ENCODE data around the gene OPRL1.

Gene OPRL1

DNA sequence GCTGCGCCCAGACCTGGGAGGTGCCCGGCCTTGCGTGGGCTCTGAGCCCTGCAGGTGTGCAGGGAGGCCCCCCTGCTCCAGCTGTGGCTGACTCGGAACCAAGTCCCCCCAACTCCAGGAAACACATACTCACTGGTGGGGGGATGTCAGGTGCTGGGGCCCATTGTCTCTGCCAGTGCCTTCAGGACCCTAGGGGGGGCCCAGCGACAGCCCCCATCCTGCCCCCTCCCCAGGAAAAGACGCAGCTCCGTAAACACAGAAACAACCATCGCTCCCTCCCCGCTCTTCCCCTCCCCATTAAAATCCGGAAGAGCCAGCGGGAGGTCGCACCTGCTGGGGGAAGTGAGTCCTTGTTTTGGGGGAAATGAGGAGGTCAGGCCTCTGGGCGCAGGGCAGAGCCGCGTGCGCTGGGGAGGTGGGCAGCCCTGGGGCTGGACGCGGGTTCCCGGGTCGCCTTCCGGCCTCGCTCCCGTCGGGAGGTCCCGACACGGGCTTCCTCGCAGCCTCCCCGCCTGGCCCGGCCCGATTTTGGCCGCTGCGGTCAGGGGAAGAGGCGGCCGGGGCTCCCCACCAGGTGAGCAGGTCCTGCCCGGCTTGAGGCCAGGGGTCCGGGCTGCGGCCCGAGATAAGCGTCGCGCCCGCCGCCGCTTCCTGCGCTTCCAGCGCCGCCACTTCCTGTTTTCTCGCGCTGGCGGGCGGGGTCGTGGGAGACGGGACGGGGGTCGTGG lies 37.7 kb upstream of the OPRL1 start:
- no peak for DNase-seq

DNA sequence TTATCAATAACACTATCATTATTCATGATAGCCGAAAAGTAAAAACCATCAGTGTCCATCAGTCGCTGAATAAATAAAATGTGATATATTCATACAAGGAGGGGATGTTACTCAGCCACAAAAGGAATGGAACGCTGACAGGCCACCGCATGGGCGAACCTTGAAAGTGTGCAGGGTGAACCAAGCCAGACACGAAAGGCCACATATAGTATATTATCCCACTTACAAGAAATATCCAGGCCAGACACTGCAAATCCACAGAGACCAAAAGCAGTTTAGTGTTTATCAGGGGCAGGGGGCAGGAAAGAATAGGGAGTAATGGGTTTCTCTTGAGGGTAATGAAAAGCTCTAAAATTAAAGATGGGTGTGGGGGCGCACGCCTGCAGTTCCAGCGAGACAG lies 36.1 kb upstream of the OPRL1 start:
- DNase-seq = no peak

DNA sequence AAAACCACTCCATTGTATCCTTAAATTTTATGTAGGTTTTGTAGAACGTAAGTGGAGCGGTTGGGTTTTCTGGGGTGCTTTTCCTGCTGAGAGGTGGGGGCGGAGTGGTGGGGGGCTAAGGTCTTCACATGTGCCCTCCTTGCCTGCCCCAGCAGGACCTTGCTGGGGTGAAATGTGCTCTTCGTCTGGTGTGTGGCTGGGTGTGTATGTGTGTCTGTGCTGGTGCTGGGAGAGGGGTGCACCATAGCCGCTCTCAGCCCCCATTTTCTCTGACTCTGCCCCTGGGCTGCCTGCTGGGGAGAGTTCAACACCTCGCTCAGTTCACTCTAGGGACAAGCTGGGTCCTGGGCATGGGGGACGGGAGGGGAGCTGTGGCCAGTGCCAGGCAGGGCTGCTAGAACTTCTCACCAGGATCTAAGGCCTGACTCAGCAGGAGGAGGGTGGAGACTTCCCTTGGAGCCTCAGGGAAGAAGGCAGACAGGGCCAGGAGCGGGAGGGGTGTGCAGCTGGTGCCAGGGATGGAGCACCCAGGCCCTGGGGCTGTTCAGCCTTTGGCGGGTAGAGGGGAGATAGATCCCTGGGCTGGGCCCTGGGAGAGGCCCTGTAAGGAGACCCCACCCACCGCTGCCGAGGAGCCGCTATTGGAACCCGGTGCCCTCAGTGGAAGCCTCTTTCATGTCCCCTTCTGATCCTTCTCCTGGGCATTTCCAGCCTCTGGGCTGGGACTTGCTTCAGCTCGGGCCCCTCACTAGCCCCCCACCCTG lies 35.2 kb upstream of the OPRL1 start:
- DNase-seq = no peak

GRCh38 chr20:64045346-64046011 lies 34.4 kb upstream of the OPRL1 start:
- no peak for DNase-seq

GRCh38 chr20:64047046-64047389 lies 32.9 kb upstream of the OPRL1 start:
- no peak for DNase-seq

- no peak for DNase-seq
Observed at GRCh38 chr20:64047968-64048401, 31.9 kb upstream of the OPRL1 start.

DNA sequence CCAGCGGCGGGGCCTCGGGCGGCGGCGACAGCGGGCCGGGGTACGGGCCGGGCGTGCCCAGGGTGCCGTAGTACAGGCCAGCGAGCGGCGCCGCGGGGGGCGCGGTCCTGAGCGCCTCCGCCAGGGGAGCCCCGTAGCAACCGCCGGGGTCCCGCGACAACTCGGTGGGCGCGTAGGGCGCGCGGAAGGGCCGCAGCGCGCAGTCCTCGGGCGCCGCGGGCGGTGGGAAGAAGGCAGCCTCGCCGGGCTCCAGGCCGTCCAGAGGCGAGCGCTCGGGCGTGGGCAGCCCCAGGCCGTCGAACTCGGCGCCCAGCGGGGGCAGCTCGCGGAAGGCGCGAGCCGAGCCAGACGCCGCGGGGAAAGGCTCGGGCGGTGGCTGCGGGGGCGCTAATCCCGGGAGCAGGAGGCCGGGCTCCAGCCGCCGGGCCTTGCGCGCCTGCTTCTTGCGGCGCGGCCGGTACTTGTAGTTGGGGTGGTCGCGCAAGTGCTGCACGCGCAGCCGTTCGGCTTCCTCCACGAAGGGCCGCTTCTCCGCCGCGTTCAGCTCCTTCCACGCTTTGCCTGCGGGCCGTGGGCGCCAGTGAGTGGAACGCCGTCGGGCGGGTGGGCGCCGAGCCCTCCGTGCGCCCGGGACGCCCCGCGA lies 31.4 kb upstream of the OPRL1 start:
- DNase-seq = no peak

GRCh38 chr20:64049060-64049877 lies 30.6 kb upstream of the OPRL1 start, which contains the start of gene SOX18:
Gene SOX18, minus strand, starts transcription at chr20:64049639. Its CDS starts 123 bp downstream, at chr20:64049516.
- DNase-seq = no peak

DNA sequence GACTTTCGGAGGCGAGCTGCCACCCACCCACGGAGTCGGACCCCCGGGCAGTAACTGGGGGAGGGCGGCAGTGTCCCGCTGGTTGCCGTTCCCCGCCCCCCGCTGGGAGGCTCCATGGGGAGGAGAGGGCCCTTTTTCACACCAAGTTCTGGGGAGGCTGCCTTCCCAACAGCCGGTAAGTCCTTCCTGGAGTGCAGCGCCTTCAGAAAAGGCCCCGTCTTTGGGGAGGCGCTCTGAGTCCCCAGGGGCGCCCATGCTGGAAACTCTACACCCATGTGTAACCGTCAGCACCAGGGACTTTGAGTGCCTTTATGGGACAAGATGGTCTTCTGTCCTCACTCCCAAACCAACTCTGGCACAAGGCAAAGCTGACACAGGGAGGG lies 30.0 kb upstream of the OPRL1 start:
- no peak for DNase-seq

- DNase-seq = no peak
Observed at GRCh38 chr20:64050261-64051032, 29.4 kb upstream of the OPRL1 start.

- no peak for DNase-seq
Observed at GRCh38 chr20:64051033-64051452, 28.8 kb upstream of the OPRL1 start.

GRCh38 chr20:64051561-64052325 lies 28.1 kb upstream of the OPRL1 start:
- no peak for DNase-seq

GRCh38 chr20:64052326-64052722 lies 27.6 kb upstream of the OPRL1 start:
- no peak for DNase-seq

- no peak for DNase-seq
Observed at GRCh38 chr20:64052987-64053840, 26.7 kb upstream of the OPRL1 start.

DNA sequence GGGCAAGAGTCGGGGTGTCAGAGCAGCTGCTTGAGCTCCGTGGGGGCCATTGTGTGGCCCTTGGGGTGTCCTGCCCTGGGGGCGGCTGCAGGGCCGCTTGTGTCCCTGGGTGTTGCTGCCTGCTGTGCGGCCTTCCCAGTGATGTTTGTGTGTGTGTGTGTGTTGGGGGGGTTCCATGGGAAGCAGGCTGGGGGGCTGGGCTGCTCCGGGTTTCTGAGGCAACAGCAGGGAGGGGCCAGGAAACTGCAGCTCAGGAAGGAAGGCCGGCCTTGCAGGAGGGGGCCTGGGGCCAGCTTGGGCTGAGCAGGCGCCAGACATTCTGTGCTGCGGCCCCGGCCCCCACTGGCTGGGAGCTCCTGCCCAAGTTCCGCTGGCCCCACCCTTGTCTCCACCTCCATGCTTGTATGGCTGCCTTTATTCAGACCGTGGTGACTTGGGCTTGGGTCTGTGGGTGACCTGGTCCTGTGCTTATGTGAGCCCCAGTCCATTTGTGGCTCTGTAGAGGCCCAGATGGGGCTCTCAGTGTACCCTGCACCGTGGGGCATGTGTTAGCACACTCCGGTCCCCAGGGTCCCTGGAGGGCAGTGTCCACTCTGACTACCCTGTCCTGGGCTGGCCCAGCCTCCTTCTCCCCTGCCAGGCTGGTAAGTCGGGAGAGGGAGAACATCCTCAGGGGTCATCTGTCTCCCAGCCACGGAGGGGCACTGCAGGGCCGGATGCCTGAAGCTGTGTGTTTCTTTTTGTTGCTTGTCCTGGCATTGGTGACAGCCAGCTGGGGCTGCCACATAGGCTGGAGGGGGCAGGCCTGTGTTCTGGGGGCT lies 25.8 kb upstream of the OPRL1 start:
- DNase-seq = no peak

DNA sequence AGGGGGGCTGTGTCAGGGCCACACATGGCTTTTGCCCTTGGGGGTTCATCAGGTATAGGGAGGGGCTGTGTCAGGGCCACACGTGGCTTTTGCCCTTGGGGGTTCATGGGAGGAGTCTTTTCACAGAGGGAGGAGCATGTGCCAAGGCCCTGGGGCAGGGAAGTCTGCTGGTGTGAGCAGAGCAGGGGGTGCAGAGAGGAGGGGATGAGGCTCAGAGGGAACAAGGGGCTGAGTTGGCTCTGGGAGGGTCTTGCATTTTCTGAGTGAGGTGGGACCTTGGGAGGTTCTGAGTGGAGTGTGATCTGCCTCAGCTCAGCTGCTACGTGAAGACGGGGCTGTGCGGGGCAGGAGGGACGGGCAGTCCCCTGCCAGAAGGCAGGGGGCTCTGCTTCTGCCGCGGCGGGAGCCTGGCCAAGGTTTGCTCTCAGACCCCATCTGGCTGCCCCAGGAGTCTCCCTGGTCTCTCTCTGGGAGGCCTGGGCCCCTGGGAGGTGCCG lies 24.4 kb upstream of the OPRL1 start:
- DNase-seq = no peak

DNA sequence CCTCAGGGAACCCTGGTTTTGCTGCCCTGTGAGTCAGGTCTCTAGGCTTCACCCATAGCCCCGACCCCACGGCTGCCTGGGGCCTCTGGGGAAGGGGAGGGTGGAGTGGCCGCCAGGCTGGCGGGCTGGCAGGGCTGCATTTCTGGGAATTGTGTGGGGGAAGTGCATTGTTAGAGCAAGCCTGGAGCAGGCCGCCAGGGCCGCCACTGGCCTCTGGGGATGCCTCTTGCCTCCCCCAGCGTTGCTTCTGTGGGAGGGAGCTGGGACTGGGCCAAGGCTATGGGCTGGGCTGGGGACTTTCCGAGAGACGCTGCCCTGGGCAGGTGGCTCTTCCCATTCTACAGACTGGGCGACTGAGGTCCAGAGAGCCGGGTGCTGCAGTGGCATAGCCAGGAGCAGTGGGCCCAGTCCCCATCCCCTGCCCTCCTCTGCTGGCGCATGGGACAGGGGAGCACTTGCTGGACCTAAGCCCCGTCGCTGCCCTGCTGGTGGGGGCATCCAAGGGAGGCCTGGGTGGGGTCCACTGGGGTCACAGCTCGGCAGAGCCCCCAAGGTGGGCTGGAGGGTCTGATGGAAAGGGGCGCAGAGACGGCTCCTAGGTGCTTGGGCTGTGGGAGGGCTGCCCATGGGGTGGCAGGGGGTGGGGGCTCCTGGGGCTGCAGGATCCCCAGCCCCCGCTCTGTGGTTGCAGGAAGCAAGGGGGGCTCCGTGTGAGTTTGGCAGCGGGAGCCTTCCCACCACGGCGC lies 23.8 kb upstream of the OPRL1 start:
- no peak for DNase-seq

- no peak for DNase-seq
Observed at GRCh38 chr20:64056639-64056888, 23.3 kb upstream of the OPRL1 start.
